Activated CD8-positive, alpha-beta memory T cell treated with anti-CD3 and anti-CD28 coated beads, Interleukin-2, amount 50 U/mL, for 48 hours (primary cell): ENCODE measurements around the gene PSENEN.
"Not testable (repeated sequence)": the region's sequence is repeated elsewhere in the genome, so short reads cannot be mapped to it uniquely, and the experiment has no call there.

Experiments
- DNase-seq: peaks from one replicate; pipeline ENCODE4 v3.0.0-alpha.2; 2020

The PSENEN gene

DNA sequence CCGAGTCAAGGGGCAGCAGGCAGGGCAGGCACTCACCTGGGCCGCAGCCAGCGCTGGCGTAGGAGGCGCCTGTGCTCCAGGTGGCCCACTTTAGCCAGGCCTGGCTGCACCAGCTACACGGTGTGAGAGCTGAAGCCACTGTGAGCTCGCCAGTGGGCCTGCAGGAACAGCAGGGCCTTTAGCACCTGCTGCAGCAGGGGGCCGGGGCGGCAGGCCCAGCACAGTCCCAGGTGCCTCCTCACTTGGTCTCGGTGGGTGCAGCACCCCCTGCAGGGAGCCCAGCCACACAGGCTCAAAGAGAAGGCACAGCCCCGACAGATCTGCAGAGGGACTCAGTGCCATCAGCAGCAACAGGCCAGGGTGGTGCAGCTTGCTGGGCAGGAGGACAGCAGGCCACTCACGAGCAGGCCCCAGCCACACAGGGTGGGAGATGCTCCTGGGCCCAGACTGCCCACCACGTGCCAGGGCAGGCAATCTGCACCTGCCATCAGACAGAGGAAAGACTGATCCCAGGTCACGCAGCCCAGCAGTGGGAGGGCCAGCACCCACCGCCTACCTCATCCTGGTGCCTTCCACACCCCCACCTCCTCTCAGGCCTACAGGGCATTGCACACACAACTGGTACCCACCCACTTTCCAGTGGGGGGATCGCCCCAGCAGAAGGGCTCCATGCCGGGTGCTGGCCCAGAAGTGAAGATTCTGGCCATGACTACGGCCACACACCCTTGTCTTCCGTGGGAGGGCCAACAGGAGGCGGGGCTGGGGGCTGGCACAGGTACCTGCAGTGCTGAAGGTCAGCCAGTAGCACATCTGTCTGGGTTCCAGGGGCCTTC is 45.7 kb downstream of the PSENEN start:
- DNase-seq: no peak

DNA sequence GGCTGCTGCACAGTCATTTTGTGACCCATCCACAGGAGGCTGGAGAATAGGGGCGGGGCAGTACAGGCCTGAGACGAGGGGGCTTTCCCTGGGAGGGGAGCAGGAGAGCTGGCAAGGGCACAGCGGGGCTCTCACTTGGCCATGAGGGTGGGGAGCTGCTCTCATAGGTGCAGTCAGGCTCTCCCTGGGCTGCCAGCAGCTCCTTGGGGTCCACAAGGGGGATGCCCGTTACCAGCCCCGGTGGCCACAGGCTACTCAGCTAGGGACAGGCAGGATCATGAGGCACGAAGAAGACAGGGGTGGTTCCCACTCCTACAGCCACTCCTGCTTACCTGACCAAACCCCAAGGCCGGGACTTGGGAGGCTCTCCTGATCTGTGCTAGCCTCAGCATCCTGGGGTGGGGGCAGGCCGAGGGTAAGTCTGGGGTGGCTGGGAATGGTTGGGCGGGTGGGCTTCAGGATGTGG is 46.4 kb downstream of the PSENEN start:
- DNase-seq: no peak

DNA sequence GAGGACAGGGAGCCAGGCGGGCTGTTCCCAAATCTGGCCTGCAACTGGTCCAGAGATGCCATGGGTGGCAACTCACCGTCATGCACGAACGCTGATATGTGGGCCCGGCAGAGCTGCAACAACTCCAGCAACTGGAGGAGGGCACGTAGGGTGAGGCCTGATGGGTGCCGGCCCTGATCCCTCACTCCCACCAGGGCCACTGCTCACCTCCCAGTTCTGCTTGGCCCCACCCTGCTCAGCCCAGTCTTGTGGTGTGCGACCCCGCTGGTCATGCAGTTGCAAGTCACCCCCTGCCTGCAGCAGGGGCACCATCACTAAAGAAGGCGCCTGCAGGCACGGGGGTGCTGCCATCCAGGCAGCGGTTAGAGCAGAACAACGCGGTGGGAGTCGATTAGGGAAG is 46.9 kb downstream of the PSENEN start:
- DNase-seq: no peak

DNA sequence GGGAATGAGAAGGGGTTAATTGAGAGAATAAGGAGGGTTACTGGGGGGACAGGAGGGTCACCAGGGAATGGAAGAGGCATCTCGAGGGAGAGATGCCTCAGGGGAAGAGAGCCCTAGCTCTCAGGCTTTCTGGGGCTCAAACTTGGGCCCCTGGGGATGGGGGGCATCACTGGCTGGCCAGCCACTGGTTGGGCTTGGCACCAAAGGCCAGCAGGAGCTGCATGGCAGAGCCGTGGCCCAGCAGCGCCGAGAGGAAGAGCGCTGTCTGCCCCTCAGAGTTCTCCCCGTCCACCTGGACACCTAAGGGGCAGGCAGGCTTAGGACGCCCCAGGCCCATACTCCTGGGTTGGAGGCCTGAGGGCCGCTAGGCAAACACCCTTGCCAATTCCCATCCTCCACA is 47.4 kb downstream of the PSENEN start:
- no peak for DNase-seq

DNA sequence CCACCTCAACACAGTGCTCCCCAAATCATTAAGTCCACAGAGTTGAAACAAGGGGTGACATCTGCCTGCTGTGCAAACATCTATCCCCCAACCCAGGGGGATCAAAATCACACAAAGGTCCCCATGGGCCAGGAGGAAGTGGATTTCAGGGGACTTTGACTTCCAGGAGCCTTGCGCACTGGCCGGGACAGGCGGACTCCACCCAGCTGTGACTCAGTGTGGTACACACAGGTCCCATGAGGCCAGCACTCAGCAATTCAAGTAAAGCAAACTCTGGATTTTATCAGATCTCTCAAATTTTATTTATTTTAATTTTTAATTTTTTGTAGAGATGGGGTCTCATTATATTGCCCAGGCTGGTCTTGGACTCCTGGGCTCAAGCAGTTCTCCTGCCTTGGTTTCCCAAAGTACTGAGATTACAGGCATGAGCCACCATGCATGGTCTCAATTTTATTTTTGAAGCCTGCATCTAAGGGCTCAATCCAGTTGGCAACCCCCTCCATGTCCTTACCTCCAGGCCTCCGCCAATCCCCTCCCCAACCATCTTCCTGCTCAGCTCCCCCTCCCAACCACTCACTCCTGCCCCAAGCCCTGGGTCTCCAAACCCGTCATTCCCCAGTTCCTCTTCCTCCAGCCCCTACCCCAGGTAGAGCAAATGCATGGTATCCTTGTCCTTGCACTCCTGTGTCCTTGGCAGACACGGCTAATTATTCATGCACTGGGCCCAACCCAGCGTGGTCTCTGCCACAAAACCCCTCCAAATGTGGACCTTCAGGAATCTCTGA is 48.1 kb downstream of the PSENEN start:
- DNase-seq: no peak

DNA sequence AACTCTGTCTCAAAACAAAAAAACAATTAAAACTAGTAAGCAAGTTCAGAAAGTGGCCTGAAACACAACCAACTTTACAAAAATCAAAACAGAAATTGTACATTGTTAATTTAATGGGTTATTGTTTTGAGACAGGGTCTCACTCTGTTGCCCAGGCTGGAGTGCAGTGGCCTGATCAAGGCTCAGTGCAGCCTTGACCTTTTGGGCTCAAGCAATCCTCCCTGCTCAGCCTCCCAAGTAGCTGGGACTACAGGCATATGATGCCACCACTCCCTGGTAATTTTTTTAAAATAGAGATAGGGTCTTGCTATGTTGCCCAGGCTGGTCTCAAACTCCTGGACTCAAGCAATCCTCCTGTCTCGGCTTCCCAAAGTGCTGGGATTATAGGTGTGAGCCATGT is 50.1 kb downstream of the PSENEN start:
- not testable (repeated sequence) for DNase-seq
